Neural progenitor cell (in vitro differentiated cells): ENCODE results near the gene EFNA2.

Experiments
- EZH2 ChIP-seq: fragments of 200-600 bp; sonication (generic); IDR thresholded peaks from 2 replicates; pipeline ENCODE4 v1.6.1; 2017; ENCODE audit warnings: antibody characterized with exemption, mild to moderate bottlenecking, moderate library complexity
- EZH2phosphoT487 ChIP-seq: fragments of 200-600 bp; sonication (generic); IDR thresholded peaks from 2 replicates; pipeline ENCODE4 v1.6.1; 2017; ENCODE audit warnings: antibody characterized with exemption
- TF ChIP-seq, protein P1 (sequence below): fragments of 200-600 bp; sonication (generic); IDR thresholded peaks from 2 replicates; pipeline ENCODE4 v1.5.1; 2017; ENCODE audit warnings: antibody characterized with exemption, mild to moderate bottlenecking

DNA sequence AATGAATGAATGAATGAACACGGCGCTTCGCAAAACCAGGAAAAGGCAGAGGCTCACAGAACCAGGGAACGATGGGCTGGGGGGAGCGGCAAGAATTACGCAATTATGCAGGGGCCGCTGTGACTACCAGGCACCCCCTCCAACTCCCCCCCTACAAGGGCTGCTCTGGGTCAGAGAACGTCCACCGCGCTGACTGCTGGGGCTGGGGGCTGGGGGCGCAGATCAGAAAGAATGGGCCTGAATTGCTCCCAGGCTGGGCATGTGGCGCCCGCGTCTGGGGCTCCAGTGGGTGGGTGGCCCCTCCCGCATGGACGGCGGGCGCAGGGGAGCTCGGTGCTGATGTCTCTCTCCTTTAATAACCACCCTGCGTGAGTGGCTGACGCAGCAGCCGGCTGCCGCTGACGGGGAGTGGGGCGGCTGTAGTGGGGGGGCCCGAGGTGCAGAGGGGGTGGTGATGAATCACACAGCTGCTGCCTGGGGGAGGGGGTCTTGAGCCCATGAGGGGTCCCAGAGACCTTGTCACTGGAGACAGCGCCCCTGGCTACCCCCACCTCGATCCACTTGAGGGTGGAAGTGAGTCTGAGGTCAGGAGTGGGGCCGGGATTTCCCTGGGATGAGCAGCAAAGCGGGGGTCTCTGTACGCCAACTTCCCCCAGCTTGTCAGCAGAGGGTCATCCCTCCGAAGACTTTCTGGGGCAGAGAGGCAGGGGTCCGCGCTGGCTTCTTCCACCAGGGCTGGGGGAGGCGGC is 18.0 kb upstream of the EFNA2 start:
- TF ChIP-seq, protein P1, sequence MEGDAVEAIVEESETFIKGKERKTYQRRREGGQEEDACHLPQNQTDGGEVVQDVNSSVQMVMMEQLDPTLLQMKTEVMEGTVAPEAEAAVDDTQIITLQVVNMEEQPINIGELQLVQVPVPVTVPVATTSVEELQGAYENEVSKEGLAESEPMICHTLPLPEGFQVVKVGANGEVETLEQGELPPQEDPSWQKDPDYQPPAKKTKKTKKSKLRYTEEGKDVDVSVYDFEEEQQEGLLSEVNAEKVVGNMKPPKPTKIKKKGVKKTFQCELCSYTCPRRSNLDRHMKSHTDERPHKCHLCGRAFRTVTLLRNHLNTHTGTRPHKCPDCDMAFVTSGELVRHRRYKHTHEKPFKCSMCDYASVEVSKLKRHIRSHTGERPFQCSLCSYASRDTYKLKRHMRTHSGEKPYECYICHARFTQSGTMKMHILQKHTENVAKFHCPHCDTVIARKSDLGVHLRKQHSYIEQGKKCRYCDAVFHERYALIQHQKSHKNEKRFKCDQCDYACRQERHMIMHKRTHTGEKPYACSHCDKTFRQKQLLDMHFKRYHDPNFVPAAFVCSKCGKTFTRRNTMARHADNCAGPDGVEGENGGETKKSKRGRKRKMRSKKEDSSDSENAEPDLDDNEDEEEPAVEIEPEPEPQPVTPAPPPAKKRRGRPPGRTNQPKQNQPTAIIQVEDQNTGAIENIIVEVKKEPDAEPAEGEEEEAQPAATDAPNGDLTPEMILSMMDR = no peak
- TF ChIP-seq EZH2phosphoT487 (no peak), EZH2 (no peak)
